CD1c-positive myeloid dendritic cell (primary cell): ENCODE data around the gene CFAP97.
"Not testable (repeated sequence)": the region's sequence is repeated elsewhere in the genome, so short reads cannot be mapped to it uniquely, and the experiment has no call there.

Source experiments
- DNase-seq: peaks from one replicate; pipeline ENCODE4 v3.0.0-alpha.2; 2016; ENCODE audit errors: extremely low spot score

CFAP97 gene

GRCh38 chr4:185201977-185202962, 1.5 kb downstream of the CFAP97 start:
- no peak for DNase-seq

- DNase-seq, result not testable (repeated sequence)
Measured at GRCh38 chr4:185198189-185198588, 5.6 kb downstream of the CFAP97 start.

GRCh38 chr4:185196437-185196836, 7.4 kb downstream of the CFAP97 start:
- no peak for DNase-seq

DNA sequence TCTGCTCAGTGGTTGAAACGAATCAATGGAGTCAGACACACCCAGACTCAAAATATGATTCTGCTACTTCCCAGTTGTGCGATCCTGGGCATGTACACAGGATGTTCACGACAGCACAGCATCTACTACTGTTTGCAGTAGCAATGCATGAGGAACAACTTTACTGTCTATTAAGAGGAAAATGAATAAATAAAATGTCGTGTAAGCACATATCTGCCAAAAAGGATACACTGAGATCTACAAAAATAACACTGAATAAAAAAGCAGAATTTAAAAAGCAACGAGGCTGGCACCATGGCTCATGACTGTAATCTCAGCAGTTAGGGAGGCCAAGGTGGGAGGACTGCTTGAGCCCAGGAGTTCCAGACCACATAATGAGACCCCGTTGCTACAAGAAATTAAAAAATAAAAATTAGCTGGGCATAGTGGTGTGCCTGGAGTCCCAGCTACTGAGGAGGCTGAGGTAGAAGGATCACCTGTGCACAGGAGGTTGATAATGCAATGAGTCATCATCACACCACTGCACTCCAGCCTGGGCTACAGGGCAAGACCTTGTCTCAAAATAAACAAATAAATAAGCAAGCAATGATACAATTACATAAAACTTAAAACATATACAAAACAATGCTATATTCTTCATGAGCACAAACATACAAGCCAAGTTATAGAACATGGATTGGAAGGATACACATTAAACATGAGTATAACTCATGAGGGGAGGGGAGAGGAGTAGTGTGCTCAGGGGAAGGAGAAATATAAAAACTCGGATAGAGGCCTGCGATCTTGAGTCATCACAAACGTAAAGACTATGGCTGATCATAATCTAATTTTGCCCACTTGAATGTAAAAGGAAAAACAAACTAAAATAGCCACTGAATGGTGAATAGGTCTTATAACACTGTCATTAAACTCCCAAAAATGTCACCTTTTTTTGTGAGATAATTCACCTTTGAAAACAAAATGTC, 8.6 kb downstream of the CFAP97 start:
- DNase-seq, result no peak

DNA sequence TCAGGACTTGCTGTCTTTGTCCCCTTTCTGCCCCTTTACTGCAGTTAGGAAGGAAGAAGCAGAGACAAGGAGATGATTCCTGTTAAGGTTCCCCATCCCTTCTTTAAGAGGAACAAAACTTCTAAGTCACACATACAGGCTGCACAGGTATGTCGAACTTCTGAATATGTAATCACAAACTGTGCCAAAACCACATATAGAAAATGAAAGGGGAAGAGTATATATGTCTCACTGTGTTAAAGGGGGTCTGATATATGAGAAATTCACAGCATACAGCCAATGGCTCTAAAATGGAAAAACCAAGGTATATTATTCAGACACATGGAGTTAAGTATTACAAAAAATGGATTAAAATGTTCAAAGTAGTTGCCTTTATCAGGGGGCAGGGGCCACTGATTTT, 11.7 kb downstream of the CFAP97 start:
- no peak for DNase-seq

DNA sequence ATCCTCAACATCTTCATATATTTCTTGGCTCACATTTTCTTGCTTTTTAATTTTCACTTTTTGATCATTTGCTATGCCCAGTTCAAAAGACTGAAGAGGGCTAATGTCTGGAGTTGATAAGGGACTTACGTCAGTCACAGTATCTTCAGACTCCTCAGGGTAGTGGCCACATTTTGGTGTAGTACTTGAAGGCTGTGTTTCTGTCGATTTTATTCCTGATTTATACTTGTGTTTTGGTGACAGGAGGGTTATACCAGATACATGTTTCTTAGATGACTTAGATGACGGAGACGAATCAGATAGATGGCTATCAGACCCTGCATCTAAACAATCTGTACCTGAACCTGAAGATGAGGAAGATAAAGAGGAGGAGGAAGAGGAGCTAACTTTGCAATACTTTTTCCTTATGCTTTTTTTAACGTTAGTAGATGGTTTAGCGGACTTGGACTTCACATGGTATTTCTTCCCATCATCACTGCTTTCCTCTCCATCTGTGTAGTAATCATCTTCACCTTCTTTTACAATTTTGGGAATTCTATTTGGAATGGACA, 13.4 kb downstream of the CFAP97 start:
- DNase-seq, result no peak

GRCh38 chr4:185189606-185190305, 14.0 kb downstream of the CFAP97 start:
- DNase-seq, result no peak

DNA sequence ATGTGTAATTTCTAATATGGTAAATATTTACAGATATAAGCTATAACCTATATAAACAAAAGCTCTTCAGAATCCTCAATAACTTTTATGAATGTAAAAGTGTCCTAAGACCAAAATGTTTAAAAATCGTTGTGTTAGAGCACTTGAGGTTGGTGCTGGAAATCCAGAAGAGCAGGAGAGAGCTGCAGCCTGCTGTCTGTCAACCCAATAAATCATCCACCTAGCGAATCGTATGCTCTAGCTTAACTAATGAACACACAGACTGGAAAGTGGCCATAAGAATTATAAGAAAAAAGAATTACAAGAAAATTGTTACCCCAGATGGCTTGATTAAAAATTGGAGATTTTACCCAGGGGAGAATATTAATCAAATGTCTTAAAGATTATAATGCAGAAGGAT, 17.0 kb downstream of the CFAP97 start:
- DNase-seq, result no peak

GRCh38 chr4:185183622-185184281, 20.0 kb downstream of the CFAP97 start:
- peak; percentile 90 for DNase-seq

DNA sequence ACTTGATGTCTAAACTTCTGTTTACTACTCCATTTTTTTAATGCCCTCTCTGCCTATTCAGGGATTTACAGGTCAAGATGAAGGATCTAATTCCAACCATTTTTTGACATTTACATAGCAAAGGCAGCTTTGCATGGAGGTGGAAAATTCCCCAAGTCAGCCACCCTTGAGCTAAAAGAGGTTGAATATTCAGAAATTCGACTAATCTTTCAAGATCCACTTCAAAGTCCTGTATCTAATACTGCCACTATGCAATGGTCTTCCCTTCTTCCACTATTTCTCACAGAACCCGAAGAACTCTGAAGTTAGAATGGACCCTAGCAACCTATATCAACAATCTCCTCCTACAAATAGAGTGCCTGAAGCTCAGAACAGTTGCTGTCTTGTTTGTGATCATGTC, 21.6 kb downstream of the CFAP97 start:
- DNase-seq, result no peak

DNA sequence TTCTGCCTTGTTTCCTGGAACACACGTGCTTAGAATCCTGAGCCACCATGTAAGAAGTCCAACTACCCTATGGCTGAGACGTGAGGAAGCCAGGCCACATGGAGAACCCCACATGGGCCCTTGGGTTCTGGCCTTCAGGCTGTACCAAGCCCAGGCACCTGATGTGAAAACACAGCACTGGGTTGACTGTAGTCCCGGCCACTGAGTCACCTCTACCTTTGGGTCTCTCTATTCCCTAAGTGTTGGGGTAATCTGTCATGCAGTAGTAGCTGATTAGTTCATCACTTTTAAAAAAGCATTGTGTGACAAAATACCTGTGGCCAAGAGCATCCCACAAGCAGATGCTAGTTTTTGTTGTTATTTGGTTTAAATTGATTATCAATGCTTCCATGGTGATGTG, 24.3 kb downstream of the CFAP97 start:
- DNase-seq, result no peak

- no peak for DNase-seq
Measured at GRCh38 chr4:185171373-185172071, 32.3 kb downstream of the CFAP97 start.

GRCh38 chr4:185167234-185167633, 36.6 kb downstream of the CFAP97 start:
- no peak for DNase-seq

- DNase-seq, result peak; percentile 18
Measured at GRCh38 chr4:185165605-185166063, 38.2 kb downstream of the CFAP97 start.

DNA sequence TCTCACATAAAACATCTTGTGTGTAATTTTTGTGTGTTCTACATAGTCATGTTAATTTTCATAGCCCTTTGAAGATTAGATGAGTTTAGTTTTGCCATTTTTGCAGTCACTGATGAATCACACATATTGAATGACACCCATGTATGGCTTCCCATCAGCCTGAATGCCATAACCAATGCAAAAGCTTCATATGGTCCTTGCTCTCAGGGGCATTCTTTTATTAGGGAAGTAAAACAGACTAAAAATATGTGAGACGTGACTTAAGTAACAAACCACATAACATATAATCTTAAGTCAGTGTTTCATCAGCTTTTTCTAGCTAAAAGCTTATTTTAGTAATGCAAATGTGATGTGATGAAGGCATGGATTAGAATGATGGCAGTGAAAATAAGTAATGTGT, 52.5 kb downstream of the CFAP97 start:
- DNase-seq, result no peak

DNA sequence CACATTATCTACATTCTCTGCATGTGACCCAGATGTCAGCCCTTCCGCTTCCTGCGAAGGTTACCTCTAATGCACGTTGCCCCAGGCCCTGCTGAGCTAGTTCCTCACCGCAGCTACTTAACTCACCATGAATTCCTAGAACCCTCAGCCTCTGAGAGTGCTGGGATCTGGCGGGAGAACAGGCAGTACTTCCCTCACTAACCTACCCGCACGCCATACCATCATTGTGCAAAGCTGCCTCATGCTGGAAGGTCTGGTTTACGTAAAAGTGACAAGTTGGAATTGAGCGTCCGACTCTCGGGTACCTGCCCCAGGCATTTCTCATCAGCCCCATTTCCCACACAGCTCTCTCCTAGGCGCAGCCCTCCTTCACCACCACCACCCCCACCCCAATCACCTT, 54.4 kb downstream of the CFAP97 start:
- DNase-seq, result no peak

DNA sequence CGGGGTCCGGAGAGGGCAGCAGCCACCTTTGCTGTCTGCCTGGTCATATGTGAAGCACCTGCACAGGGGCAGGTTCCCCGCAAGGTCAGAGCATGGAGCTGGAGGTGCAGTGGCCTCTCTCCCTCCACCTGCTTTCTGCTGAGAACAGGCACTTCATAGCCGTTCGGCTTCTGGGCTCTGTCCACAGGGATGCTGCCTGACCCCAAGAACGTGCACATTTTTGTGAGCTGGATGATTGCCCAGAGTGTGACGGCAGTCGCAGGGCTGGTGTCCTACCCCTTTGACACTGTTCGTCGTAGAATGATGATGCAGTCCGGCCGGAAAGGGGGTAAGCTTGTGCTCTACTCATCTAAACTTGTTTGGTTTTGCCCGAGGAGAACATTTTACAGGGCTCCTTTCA, 58.2 kb downstream of the CFAP97 start:
- no peak for DNase-seq

DNA sequence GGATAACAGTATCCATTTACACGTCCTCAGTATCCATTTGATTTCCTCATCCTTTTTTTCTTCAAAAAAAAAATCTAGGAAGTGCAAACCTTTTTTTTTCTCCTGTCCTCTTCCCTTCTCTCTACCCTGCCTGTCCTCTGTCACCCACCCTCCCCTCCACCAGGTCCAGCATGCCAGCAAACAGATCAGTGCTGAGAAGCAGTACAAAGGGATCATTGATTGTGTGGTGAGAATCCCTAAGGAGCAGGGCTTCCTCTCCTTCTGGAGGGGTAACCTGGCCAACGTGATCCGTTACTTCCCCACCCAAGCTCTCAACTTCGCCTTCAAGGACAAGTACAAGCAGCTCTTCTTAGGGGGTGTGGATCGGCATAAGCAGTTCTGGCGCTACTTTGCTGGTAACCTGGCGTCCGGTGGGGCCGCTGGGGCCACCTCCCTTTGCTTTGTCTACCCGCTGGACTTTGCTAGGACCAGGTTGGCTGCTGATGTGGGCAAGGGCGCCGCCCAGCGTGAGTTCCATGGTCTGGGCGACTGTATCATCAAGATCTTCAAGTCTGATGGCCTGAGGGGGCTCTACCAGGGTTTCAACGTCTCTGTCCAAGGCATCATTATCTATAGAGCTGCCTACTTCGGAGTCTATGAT, 59.1 kb downstream of the CFAP97 start:
- DNase-seq, result no peak

GRCh38 chr4:185143601-185143969, 60.2 kb downstream of the CFAP97 start:
- no peak for DNase-seq
